ENCODE measurements around the gene PLEKHJ1. TPM values are rescaled to one million over a fixed set of nuclear protein-coding genes. Genes with fewer than 3 reads are reported as not detected.

The PLEKHJ1 gene
- total and polyA plus RNA-seq, 9 of the 15 experiments (the other 6 are each of a cell fraction or from before 2014, with no cell fraction given), result 1.5 to 188 (median 63.9) TPM

DNA sequence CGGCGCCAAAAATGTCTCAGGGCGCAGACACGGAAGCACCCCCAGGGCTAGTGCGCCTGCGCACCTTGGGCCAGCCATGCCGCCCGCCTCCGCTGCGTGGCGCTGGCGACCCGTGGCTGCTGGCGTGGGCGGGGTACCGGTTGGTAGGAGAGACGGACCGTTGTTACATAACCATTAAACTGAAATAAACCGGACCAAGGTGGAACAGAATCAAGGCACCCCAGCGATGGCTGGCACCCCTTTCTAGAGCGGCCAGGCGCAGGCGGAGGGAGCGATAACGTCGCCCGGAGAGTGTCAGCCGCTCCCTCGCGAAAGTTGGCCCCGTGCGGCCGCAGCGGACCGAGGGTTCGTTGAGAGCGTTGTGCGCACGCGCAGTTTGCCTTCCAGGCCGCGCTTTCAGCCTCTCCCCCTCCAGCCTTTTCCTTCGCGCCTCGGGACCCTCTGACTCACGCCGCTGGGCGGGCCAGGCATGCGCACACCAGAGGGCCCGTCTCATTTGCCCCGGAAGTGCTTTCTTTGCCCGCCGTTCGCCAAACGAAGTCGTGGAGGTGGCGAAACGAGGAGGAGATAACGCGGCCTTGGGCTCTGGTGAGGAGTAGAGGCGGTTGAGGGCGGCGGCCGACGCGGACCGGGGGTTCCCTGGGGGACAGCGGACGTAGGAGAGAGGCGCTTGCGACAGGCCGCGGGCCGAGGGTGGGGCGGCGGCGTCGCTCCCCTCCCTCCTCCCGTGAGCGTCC lies at the start of gene PLEKHJ1, which contains the start of gene SF3A2 (continued):
- TF ChIP-seq ZBTB11 (CRISPR knock-in tag; IDR thresholded peaks at IDR 0.05), result peak in 1 of 3 experiments; percentile 89; a peak in 3 of 6 replicates
- peak; percentile 52; the same call in 1 of the 2 replicates for TF ChIP-seq E2F5 (CRISPR knock-in tag; IDR thresholded peaks at IDR 0.05)
- 0 out of 2 replicates have a peak, but pooled peaks have one; percentile 37 for TF ChIP-seq ZNF174 (CRISPR knock-in tag; IDR thresholded peaks at IDR 0.05)
- TF ChIP-seq, protein P1, sequence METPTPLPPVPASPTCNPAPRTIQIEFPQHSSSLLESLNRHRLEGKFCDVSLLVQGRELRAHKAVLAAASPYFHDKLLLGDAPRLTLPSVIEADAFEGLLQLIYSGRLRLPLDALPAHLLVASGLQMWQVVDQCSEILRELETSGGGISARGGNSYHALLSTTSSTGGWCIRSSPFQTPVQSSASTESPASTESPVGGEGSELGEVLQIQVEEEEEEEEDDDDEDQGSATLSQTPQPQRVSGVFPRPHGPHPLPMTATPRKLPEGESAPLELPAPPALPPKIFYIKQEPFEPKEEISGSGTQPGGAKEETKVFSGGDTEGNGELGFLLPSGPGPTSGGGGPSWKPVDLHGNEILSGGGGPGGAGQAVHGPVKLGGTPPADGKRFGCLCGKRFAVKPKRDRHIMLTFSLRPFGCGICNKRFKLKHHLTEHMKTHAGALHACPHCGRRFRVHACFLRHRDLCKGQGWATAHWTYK (CRISPR knock-in tag; IDR thresholded peaks at IDR 0.05), result peak; percentile 88
- peak; percentile 29; the same call in 1 of the 2 replicates for TF ChIP-seq SIN3B (IDR thresholded peaks at IDR 0.05; ENCODE audit: low read depth)
- TF ChIP-seq, protein P2, sequence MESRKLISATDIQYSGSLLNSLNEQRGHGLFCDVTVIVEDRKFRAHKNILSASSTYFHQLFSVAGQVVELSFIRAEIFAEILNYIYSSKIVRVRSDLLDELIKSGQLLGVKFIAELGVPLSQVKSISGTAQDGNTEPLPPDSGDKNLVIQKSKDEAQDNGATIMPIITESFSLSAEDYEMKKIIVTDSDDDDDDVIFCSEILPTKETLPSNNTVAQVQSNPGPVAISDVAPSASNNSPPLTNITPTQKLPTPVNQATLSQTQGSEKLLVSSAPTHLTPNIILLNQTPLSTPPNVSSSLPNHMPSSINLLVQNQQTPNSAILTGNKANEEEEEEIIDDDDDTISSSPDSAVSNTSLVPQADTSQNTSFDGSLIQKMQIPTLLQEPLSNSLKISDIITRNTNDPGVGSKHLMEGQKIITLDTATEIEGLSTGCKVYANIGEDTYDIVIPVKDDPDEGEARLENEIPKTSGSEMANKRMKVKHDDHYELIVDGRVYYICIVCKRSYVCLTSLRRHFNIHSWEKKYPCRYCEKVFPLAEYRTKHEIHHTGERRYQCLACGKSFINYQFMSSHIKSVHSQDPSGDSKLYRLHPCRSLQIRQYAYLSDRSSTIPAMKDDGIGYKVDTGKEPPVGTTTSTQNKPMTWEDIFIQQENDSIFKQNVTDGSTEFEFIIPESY (CRISPR knock-in tag; IDR thresholded peaks at IDR 0.05), result peak; percentile 92
- TF ChIP-seq, protein P3, sequence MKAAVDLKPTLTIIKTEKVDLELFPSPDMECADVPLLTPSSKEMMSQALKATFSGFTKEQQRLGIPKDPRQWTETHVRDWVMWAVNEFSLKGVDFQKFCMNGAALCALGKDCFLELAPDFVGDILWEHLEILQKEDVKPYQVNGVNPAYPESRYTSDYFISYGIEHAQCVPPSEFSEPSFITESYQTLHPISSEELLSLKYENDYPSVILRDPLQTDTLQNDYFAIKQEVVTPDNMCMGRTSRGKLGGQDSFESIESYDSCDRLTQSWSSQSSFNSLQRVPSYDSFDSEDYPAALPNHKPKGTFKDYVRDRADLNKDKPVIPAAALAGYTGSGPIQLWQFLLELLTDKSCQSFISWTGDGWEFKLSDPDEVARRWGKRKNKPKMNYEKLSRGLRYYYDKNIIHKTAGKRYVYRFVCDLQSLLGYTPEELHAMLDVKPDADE (conservative IDR thresholded peaks at IDR 0.05; ENCODE audit: control insufficient read depth, low read depth, low read length), result no peak; the same call in 1 of the 2 replicates
- TF ChIP-seq MTA3 (IDR thresholded peaks at IDR 0.05; ENCODE audit: borderline replicate concordance), result peak; percentile 79; the same call in 1 of the 2 replicates
- TF ChIP-seq, protein P4, sequence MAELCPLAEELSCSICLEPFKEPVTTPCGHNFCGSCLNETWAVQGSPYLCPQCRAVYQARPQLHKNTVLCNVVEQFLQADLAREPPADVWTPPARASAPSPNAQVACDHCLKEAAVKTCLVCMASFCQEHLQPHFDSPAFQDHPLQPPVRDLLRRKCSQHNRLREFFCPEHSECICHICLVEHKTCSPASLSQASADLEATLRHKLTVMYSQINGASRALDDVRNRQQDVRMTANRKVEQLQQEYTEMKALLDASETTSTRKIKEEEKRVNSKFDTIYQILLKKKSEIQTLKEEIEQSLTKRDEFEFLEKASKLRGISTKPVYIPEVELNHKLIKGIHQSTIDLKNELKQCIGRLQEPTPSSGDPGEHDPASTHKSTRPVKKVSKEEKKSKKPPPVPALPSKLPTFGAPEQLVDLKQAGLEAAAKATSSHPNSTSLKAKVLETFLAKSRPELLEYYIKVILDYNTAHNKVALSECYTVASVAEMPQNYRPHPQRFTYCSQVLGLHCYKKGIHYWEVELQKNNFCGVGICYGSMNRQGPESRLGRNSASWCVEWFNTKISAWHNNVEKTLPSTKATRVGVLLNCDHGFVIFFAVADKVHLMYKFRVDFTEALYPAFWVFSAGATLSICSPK (IDR thresholded peaks at IDR 0.05; ENCODE audit: borderline replicate concordance), result no peak
- no peak for TF ChIP-seq NR4A1 (CRISPR knock-in tag; IDR thresholded peaks at IDR 0.05)
- no peak for TF ChIP-seq NR4A1 (tag; IDR thresholded peaks at IDR 0.05)
- TF ChIP-seq RCOR1 (IDR thresholded peaks at IDR 0.05; ENCODE audit: borderline replicate concordance in 1 of 2, low read depth in 2 of 2, low read length in 2 of 2), result no peak; a peak in 1 of 4 replicates
- TF ChIP-seq TBL1XR1 (IDR thresholded peaks at IDR 0.05; ENCODE audit: low read length in 2 of 2), result peak in 1 of 2 experiments; percentile 11; a peak in 1 of 4 replicates
- no peak; the same call in 1 of the 2 replicates for TF ChIP-seq BHLHE40 (IDR thresholded peaks at IDR 0.05; ENCODE audit: low read length)
- no peak for TF ChIP-seq ZNF212 (CRISPR knock-in tag; IDR thresholded peaks at IDR 0.05)

Data from K562 (cell line).